PFSK-1 (cell line): ENCODE data around the gene PIK3R1.

Experiments used
- POLR2AphosphoS5 ChIP-seq: IDR thresholded peaks from 2 replicates; pipeline ENCODE4 v1.6.1; 2012; ENCODE audit warnings: low read depth, mild to moderate bottlenecking, control low read depth, low read length, moderate library complexity
- SIN3A ChIP-seq: IDR thresholded peaks from 2 replicates; pipeline ENCODE4 v1.6.1; 2012; ENCODE audit warnings: mild to moderate bottlenecking, low read length, moderate library complexity, borderline replicate concordance; ENCODE audit not compliant: insufficient read depth
- TAF1 ChIP-seq: IDR thresholded peaks from 2 replicates; pipeline ENCODE4 v1.6.1; 2012; ENCODE audit warnings: low read length, control low read depth, borderline replicate concordance; ENCODE audit not compliant: insufficient read depth
- TF ChIP-seq, protein P1 (sequence below), 2 experiments: IDR thresholded peaks; 2 replicates each; pipeline versions ENCODE4 v1.6.1 to v1.8.0; 2011 to 2012; ENCODE audit warnings: low read depth in 2 of 2, low read length in 2 of 2, control low read depth in 1 of 2, inconsistent platforms in 1 of 2, mild to moderate bottlenecking in 1 of 2, moderate library complexity in 1 of 2; ENCODE audit not compliant: insufficient read depth in 1 of 2

DNA sequence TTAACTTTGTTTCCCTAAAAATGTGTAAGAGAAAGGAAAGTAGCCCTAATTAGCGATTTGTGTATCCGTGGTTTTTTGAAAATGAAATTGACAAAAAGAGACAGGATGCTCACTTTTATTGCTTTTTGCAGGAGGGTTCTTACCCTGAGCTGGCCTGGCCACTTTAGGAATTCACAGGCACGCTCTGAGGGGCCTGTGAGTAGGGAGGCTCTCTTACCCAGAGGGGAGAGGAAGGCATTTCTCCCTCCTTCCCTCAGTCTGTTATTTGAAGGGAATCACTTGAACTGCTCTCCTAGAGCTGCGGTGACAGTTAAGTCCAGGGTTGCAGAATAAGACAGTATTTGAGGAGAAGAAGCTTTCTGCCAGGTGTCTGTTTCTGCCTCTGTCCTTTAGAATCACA, 16.7 kb downstream of the PIK3R1 start:
- TF ChIP-seq SIN3A: no peak
- no peak for TF ChIP-seq TAF1
- no peak for TF ChIP-seq POLR2AphosphoS5
- TF ChIP-seq, protein P1, sequence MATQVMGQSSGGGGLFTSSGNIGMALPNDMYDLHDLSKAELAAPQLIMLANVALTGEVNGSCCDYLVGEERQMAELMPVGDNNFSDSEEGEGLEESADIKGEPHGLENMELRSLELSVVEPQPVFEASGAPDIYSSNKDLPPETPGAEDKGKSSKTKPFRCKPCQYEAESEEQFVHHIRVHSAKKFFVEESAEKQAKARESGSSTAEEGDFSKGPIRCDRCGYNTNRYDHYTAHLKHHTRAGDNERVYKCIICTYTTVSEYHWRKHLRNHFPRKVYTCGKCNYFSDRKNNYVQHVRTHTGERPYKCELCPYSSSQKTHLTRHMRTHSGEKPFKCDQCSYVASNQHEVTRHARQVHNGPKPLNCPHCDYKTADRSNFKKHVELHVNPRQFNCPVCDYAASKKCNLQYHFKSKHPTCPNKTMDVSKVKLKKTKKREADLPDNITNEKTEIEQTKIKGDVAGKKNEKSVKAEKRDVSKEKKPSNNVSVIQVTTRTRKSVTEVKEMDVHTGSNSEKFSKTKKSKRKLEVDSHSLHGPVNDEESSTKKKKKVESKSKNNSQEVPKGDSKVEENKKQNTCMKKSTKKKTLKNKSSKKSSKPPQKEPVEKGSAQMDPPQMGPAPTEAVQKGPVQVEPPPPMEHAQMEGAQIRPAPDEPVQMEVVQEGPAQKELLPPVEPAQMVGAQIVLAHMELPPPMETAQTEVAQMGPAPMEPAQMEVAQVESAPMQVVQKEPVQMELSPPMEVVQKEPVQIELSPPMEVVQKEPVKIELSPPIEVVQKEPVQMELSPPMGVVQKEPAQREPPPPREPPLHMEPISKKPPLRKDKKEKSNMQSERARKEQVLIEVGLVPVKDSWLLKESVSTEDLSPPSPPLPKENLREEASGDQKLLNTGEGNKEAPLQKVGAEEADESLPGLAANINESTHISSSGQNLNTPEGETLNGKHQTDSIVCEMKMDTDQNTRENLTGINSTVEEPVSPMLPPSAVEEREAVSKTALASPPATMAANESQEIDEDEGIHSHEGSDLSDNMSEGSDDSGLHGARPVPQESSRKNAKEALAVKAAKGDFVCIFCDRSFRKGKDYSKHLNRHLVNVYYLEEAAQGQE (IDR thresholded peaks at IDR 0.05; ENCODE audit: insufficient read depth in 1 of 2, low read depth in 2 of 2, low read length in 2 of 2): no peak
